AG10803 (cell line): ENCODE results near the gene FSIP1.

Experiments used
- DNase-seq: peaks from one replicate; pipeline ENCODE4 v3.0.0; 2010; ENCODE audit warnings: low read depth
- H3K4me3 ChIP-seq: 2 replicates; pipeline ENCODE4 v1.5.1; 2011; ENCODE audit warnings: mild to moderate bottlenecking, low read length, control low read depth
- TF ChIP-seq, protein P1 (sequence below): conservative IDR thresholded peaks from 2 replicates; pipeline ENCODE4 v1.5.1; 2011; ENCODE audit warnings: mild to moderate bottlenecking, low read length, control low read depth, inconsistent platforms

Gene FSIP1

GRCh38 chr15:39665629-39666250, 116.9 kb downstream of the FSIP1 start:
- no peak overlapping the region for H3K4me3 ChIP-seq
- DNase-seq: no peak
- TF ChIP-seq, protein P1, sequence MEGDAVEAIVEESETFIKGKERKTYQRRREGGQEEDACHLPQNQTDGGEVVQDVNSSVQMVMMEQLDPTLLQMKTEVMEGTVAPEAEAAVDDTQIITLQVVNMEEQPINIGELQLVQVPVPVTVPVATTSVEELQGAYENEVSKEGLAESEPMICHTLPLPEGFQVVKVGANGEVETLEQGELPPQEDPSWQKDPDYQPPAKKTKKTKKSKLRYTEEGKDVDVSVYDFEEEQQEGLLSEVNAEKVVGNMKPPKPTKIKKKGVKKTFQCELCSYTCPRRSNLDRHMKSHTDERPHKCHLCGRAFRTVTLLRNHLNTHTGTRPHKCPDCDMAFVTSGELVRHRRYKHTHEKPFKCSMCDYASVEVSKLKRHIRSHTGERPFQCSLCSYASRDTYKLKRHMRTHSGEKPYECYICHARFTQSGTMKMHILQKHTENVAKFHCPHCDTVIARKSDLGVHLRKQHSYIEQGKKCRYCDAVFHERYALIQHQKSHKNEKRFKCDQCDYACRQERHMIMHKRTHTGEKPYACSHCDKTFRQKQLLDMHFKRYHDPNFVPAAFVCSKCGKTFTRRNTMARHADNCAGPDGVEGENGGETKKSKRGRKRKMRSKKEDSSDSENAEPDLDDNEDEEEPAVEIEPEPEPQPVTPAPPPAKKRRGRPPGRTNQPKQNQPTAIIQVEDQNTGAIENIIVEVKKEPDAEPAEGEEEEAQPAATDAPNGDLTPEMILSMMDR: no peak

DNA sequence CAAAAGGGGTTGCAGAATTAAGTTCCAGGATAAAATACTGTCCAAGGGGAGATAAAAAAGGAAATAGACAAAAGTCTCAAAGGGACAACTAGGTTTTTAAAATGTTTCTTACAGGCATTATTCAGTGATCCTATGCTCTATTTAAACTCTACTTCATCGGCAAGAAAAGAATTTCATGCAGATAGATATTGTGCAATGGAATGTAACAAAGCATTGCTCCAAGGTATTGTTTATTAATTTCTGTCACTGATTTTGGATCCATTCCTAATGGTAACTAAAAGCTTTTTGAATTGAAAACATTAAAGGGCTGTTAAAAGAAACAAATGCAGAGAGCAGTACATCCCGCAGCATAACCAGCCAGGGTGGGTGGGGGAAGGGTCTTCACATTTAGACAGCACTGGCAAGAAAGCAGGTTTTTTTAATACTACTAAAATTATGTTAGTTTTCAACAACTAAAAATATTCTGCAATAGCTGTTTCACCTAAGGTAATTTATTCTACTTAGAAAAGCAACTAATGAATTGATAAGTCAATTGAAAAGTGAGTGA, 118.9 kb downstream of the FSIP1 start:
- peak; percentile 47 for DNase-seq
- TF ChIP-seq, protein P1: no peak
- H3K4me3 ChIP-seq: no peak overlapping the region

GRCh38 chr15:39661776-39662175, 120.9 kb downstream of the FSIP1 start:
- no peak for DNase-seq
- H3K4me3 ChIP-seq: no peak overlapping the region
- TF ChIP-seq, protein P1: no peak

GRCh38 chr15:39658740-39659139, 123.9 kb downstream of the FSIP1 start:
- no peak for DNase-seq
- no peak overlapping the region for H3K4me3 ChIP-seq
- TF ChIP-seq, protein P1: no peak

- peak; percentile 82 for DNase-seq
- TF ChIP-seq, protein P1: no peak
Observed at GRCh38 chr15:39657668-39658067, 125.0 kb downstream of the FSIP1 start.

DNA sequence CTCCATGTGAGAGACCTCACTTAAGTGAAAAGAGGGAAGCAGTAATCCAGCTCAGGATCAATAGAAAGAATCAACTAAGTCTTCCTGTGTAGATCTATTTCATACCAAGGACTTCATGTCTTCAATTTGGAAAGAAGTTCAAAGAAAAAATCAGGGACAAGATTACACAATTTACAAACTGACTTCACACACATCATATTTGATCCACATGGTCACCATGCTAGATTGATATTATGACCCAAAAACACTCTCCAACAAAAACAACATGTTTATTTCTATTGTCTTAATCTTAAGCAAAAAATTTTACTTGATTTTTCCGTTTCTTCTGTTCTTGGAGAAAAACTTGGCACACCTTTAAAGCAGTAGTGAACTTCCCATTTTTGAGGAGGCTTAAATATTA, 125.5 kb downstream of the FSIP1 start:
- TF ChIP-seq, protein P1: no peak
- DNase-seq: peak; percentile 64
- no peak overlapping the region for H3K4me3 ChIP-seq

More at GRCh38 chr15:39657668-39658067, 125.0 kb downstream of the FSIP1 start:
- H3K4me3 ChIP-seq: no peak overlapping the region

GRCh38 chr15:39654304-39654703, 128.3 kb downstream of the FSIP1 start:
- TF ChIP-seq, protein P1: no peak
- H3K4me3 ChIP-seq: no peak overlapping the region
- no peak for DNase-seq
